LoVo (cell line): ENCODE data around the gene DLX3.
A peak's percentile ranks its signal among the peaks of the same experiment; 100 is the strongest.

Source experiments
- DNase-seq: peaks from one replicate; pipeline ENCODE4 v3.0.0-alpha.2; 2016; ENCODE audit warnings: low spot score

The DLX3 gene

GRCh38 chr17:50023520-50023919, 28.5 kb upstream of the DLX3 start:
- no peak for DNase-seq

GRCh38 chr17:50022463-50023130, 27.6 kb upstream of the DLX3 start:
- no peak for DNase-seq

- DNase-seq, result no peak
Measured at GRCh38 chr17:50021681-50022370, 26.8 kb upstream of the DLX3 start.

GRCh38 chr17:50020841-50021599, 26.0 kb upstream of the DLX3 start:
- no peak for DNase-seq

GRCh38 chr17:50018909-50019308, 23.9 kb upstream of the DLX3 start:
- no peak for DNase-seq

- DNase-seq, result no peak
Measured at GRCh38 chr17:50015146-50015545, 20.1 kb upstream of the DLX3 start.

GRCh38 chr17:50014471-50015088, 19.6 kb upstream of the DLX3 start:
- DNase-seq, result no peak

DNA sequence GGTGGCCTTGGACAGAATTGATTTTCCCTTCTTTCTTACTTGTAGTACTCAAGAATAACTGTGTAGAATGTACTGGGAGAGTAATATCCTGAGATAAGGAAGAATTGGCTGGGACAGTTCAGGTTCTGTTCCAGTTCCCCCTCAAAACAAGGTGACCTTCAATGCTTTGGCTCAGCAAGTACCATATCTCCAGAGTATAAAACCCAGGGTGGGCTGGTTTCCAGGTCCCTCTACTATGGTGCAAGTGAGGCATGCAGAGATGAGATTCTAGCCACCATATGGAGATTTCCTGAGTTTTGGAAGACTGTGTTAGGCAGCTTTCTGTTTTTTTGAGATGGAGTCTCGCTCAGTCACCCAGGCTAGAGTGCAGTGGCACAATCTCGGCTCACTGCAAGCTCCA, 18.1 kb upstream of the DLX3 start:
- no peak for DNase-seq

DNA sequence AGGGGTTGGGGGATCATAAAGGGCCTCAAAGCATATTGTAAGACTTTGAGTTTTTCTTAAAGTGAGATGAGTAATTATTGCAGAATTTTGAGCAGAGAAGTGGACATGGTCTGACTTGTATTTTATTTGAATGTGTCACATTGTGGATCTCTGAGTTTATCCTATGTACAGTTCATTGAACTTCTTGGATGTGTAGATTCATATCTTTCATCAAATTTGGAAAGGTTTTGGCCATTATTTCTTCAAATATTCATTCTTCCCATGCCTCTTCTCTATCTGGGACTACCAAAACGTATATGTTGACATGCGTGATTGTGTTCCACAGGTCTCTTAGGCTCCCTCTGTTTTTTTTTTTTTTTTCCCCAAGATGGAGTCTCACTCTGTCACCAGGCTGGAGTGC, 14.3 kb upstream of the DLX3 start:
- no peak for DNase-seq

- no peak for DNase-seq
Measured at GRCh38 chr17:50003911-50004310, 8.9 kb upstream of the DLX3 start.

GRCh38 chr17:49998836-49999511, 4.0 kb upstream of the DLX3 start:
- no peak for DNase-seq

GRCh38 chr17:49997773-49998703, 3.0 kb upstream of the DLX3 start:
- DNase-seq, result peak; percentile 90

GRCh38 chr17:49997301-49997650, 2.3 kb upstream of the DLX3 start:
- no peak for DNase-seq

GRCh38 chr17:49996495-49997300, 1.7 kb upstream of the DLX3 start:
- DNase-seq, result peak; percentile 48

- no peak for DNase-seq
Measured at GRCh38 chr17:49996121-49996494, 1.1 kb upstream of the DLX3 start.

GRCh38 chr17:49994085-49995054, 654 bp downstream of the DLX3 start:
- DNase-seq, result no peak

DNA sequence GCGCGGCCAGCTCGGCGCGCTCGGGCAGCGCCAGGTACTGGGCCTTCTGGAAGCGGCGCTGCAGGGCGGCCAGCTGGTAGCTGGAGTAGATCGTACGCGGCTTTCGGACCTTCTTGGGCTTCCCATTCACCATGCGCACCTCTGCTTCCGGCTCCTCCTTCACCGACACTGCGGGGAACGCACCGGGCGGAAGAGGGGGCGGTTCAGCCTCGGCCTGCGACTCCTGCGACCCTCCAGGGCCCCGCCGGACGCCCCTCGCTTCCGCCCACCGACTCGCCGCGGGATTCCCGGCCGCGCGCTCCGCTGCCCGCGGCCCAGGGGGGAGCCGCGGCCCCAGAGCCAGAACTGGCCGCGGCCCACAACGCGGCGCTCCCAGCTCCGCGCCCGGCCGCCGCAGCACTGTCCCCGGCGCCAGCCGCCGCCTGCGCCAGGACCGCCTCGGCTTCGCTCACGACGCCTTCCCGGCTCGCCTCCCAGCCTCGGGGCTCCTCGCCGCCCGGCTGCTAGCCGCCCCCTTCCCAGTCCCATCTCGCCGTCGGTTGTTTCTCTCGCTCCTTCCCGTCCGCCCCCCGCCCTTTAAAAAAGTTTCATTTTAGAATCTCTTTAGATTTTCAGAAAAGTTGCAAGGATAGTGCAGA, 1.5 kb downstream of the DLX3 start:
- DNase-seq, result no peak

- DNase-seq, result no peak
Measured at GRCh38 chr17:49992933-49993422, 2.0 kb downstream of the DLX3 start.
